Large intestine (tissue), 3 donors: ENCODE results near the gene BANP. TPM values are rescaled to one million over a fixed set of nuclear protein-coding genes. Genes with fewer than 3 reads are reported as not detected.

Experiments used
- DNase-seq, 2 donors: peaks; one replicate each; pipeline versions ENCODE4 v3.0.0 to v3.0.0-alpha.2; 2013
- H3K27ac ChIP-seq: one replicate; pipeline ENCODE4 v1.5.1; 2013; ENCODE audit warnings: low read length
- H3K27me3 ChIP-seq: 2 replicates; pipeline ENCODE4 v1.6.1; 2013; ENCODE audit warnings: low read length; ENCODE audit not compliant: control insufficient read depth, insufficient read depth
- H3K36me3 ChIP-seq: 2 replicates; pipeline ENCODE4 v1.6.1; 2013; ENCODE audit warnings: low read length; ENCODE audit not compliant: control insufficient read depth, insufficient read depth
- H3K4me1 ChIP-seq: one replicate; pipeline ENCODE4 v1.6.1; 2013; ENCODE audit warnings: low read length; ENCODE audit not compliant: control insufficient read depth, insufficient read depth
- H3K4me3 ChIP-seq: one replicate; pipeline ENCODE4 v1.5.1; 2013; ENCODE audit warnings: low read length
- H3K9me3 ChIP-seq: one replicate; pipeline ENCODE4 v1.6.1; 2013; ENCODE audit warnings: mild to moderate bottlenecking, low read depth, low read length, moderate library complexity; ENCODE audit not compliant: control insufficient read depth
- WGBS: methylation state at CpG from one replicate; pipeline ENCODE4 v1.1.5; 2013; ENCODE audit warnings: low lambda C conversion rate; ENCODE audit not compliant: insufficient coverage; 5-methylcytosine and 5-hydroxymethylcytosine counted together
- polyA plus RNA-seq: library from polyadenylated mRNA; unstranded; fragments of 120-200 nt; gene quantifications from one replicate; pipeline ENCODE4 v1.2.1, GENCODE V29; 2013

The BANP gene
- polyA plus RNA-seq, 1 donor: 16.2 TPM

DNA sequence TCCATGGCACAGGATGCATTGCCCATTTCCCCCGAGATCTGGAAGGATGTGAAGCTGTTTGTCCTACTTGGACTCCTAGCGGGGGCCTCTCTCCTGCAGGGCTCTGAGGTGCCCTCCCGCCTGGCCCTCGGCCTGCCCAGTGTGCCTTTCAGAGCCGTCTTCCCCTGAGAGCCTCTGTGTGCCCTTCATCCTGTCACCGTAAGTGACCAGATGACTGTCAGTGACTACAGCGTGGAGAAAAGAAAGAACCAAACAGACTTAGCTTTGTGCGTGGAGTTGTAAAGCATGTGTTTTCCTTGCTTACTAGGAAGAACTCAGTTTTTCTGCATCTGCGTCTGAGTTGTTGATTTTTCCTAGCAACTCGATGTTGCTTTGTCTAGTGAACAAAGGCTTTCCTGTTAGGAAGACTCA lies 56.1 kb downstream of the BANP start:
- DNase-seq: no peak
- H3K4me1 ChIP-seq: no peaks in the 10 kb centered on the region
- H3K4me3 ChIP-seq: no peak overlapping the region
- no peaks in the 10 kb centered on the region for H3K9me3 ChIP-seq
- H3K27me3 ChIP-seq: no peaks in the 10 kb centered on the region
- WGBS: no CpG with 5 or more reads among the region's 10 CpGs
- peaks cover 38% of the 10 kb centered on the region for H3K36me3 ChIP-seq
- H3K27ac ChIP-seq: no peak overlapping the region

GRCh38 chr16:88008840-88009239 lies 57.6 kb downstream of the BANP start:
- Histone ChIP-seq H3K4me3 (no peak overlapping the region), H3K36me3 (peaks cover 39% of the 10 kb centered on the region), H3K4me1 (peaks cover 2% of the 10 kb centered on the region), H3K27ac (no peak overlapping the region), H3K27me3 (no peaks in the 10 kb centered on the region), H3K9me3 (no peaks in the 10 kb centered on the region)
- WGBS: 80% methylated on average over 1 of the region's 5 CpGs
- no peak for DNase-seq

- Histone ChIP-seq H3K9me3 (no peaks in the 10 kb centered on the region), H3K27ac (no peak overlapping the region), H3K4me1 (peaks cover 4% of the 10 kb centered on the region), H3K27me3 (no peaks in the 10 kb centered on the region), H3K4me3 (no peak overlapping the region), H3K36me3 (peaks cover 32% of the 10 kb centered on the region)
- WGBS: 88% methylated on average over 6 of the region's 7 CpGs
- no peak for DNase-seq
These were observed 58.5 kb downstream of the BANP start for GRCh38 chr16:88009563-88010342.

GRCh38 chr16:88010343-88010967 lies 59.2 kb downstream of the BANP start:
- no CpG with 5 or more reads among the region's 25 CpGs for WGBS
- H3K27ac ChIP-seq: no peak overlapping the region
- no peak overlapping the region for H3K4me3 ChIP-seq
- no peaks in the 10 kb centered on the region for H3K27me3 ChIP-seq
- H3K9me3 ChIP-seq: no peaks in the 10 kb centered on the region
- DNase-seq: no peak
- H3K4me1 ChIP-seq: peaks cover 4% of the 10 kb centered on the region
- H3K36me3 ChIP-seq: peaks cover 28% of the 10 kb centered on the region

- no CpG with 5 or more reads among the region's 19 CpGs for WGBS
- peaks cover 23% of the 10 kb centered on the region for H3K36me3 ChIP-seq
- no peaks in the 10 kb centered on the region for H3K27me3 ChIP-seq
- no peak overlapping the region for H3K4me3 ChIP-seq
- no peak for DNase-seq
- H3K27ac ChIP-seq: no peak overlapping the region
- peaks cover 4% of the 10 kb centered on the region for H3K4me1 ChIP-seq
- H3K9me3 ChIP-seq: no peaks in the 10 kb centered on the region
These were observed 59.8 kb downstream of the BANP start for GRCh38 chr16:88010968-88011483.

DNA sequence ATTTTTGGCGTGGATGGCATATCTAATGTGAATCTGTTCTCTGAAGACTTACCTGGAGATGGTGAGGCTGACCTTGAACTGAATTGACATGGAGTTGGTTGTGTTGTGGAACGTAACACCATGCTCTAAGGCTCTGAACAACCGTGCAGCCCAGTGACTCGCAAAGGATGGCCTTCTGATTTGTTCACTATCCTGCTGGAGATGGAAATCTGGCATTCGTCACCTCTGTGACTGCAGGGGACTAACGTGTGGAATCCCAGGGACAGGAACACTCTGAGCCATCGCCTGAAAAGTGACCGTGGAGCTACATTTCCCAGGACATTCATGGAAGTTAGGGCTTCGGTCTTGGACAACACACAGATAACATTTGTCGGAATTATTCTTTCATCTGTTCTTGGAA lies 61.1 kb downstream of the BANP start:
- no peaks in the 10 kb centered on the region for H3K27me3 ChIP-seq
- H3K4me3 ChIP-seq: no peak overlapping the region
- peaks cover 4% of the 10 kb centered on the region for H3K4me1 ChIP-seq
- DNase-seq: no peak
- H3K9me3 ChIP-seq: no peaks in the 10 kb centered on the region
- H3K27ac ChIP-seq: no peak overlapping the region
- WGBS: 90% methylated on average over 2 of the region's 10 CpGs
- H3K36me3 ChIP-seq: peaks cover 23% of the 10 kb centered on the region

- DNase-seq: peak in 1 of 2 donors; percentile 7
These were observed 61.9 kb downstream of the BANP start for GRCh38 chr16:88013091-88013609.

DNA sequence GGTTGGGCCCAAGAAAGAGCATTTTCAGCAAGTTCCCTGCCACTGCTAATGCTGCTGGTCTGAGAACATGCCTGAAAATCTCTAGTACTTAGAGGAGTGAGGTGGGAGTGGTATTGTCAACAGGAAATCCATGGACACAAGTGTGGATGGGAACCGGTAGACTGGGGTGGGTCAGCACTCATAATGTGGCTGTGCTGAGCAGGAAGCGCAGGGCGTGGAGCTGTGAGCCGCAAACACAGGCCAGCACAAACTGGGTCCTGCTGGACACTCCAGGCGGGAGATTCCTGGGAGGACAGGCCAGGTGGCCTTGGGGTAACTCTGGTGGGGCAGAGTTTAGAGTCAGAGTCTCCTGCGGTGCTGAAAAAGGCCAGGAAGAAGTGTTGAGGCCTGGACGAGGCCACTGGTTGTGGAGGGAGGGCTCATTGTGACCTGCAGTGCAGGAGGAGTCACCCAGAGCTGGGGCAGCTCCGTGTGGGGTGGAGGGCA lies 62.6 kb downstream of the BANP start:
- H3K4me1 ChIP-seq: peaks cover 4% of the 10 kb centered on the region
- peak in 1 of 2 donors; percentile 9 for DNase-seq
- no peaks in the 10 kb centered on the region for H3K27me3 ChIP-seq
- no CpG with 5 or more reads among the region's 8 CpGs for WGBS
- H3K9me3 ChIP-seq: no peaks in the 10 kb centered on the region
- peaks cover 14% of the 10 kb centered on the region for H3K36me3 ChIP-seq
- peak overlapping the region; percentile 56 for H3K27ac ChIP-seq
- no peak overlapping the region for H3K4me3 ChIP-seq

More at GRCh38 chr16:88013091-88013609, 61.9 kb downstream of the BANP start:
- Histone ChIP-seq H3K27me3 (no peaks in the 10 kb centered on the region), H3K4me1 (peaks cover 4% of the 10 kb centered on the region), H3K27ac (peak overlapping the region; percentile 17), H3K9me3 (no peaks in the 10 kb centered on the region), H3K36me3 (peaks cover 17% of the 10 kb centered on the region), H3K4me3 (no peak overlapping the region)
- WGBS: no CpG with 5 or more reads among the region's 18 CpGs

GRCh38 chr16:88014252-88014781 lies 63.1 kb downstream of the BANP start:
- peaks cover 4% of the 10 kb centered on the region for H3K4me1 ChIP-seq
- no peaks in the 10 kb centered on the region for H3K27me3 ChIP-seq
- H3K36me3 ChIP-seq: peaks cover 11% of the 10 kb centered on the region
- H3K4me3 ChIP-seq: no peak overlapping the region
- no CpG with 5 or more reads among the region's 10 CpGs for WGBS
- no peak for DNase-seq
- H3K27ac ChIP-seq: peak overlapping the region; percentile 56
- no peaks in the 10 kb centered on the region for H3K9me3 ChIP-seq
